Keratinocyte (primary cell): ENCODE results near the gene MED15.

Experiments
- CTCF ChIP-seq, 3 experiments: IDR thresholded peaks in 1 of 3; conservative IDR thresholded peaks in 1 of 3; optimal IDR thresholded peaks in 1 of 3; 2 replicates in 2 of 3; 3 replicates in 1 of 3; pipeline versions ENCODE3 to v1.5.1; 2011; ENCODE audit warnings: low read length in 3 of 3, mild to moderate bottlenecking in 3 of 3, moderate library complexity in 2 of 3, control low read depth in 1 of 3, inconsistent platforms in 1 of 3; ENCODE audit not compliant: insufficient read depth in 2 of 3; ENCODE audit errors: extremely low read depth in 1 of 3
- EZH2 ChIP-seq: IDR thresholded peaks from one replicate; pipeline ENCODE4 v1.6.1; 2012; ENCODE audit warnings: inconsistent platforms, mild to moderate bottlenecking, low read length, moderate library complexity

- TF ChIP-seq CTCF (optimal IDR thresholded peaks at IDR 0.05 in 1 of 3, IDR thresholded peaks at IDR 0.05 in 1 of 3, conservative IDR thresholded peaks at IDR 0.05 in 1 of 3; ENCODE audit: extremely low read depth in 1 of 3, insufficient read depth in 2 of 3, low read length in 3 of 3): no peak
- no peak for TF ChIP-seq EZH2
Observed at GRCh38 chr22:20590477-20591294, 83.3 kb downstream of the MED15 start.
